SK-N-SH (cell line): ENCODE data around the gene ANKS1B. TPM values are rescaled to one million over a fixed set of nuclear protein-coding genes. Genes with fewer than 3 reads are reported as not detected.

Experiments used
- CTCF ChIA-PET: fragments of 300-600, 350-600 bp; formaldehyde crosslinking; extraction: SDS; loops from one replicate; lab custom pipeline; 2021; lab: Yijun Ruan, JAX
- POLR2A ChIA-PET: fragments of 350-600 bp; sonication (Branson Sonifier 250); formaldehyde crosslinking; extraction: SDS; loops from one replicate; lab custom pipeline; 2020; ENCODE audit warnings: antibody characterized with exemption, inconsistent platforms; lab: Yijun Ruan, JAX
- DNase-seq: peaks from one replicate; pipeline ENCODE4 v3.0.0; 2012
- H2AFZ ChIP-seq: fragments of 200-600 bp; sonication (generic); 2 replicates; pipeline ENCODE4 v1.8.1; 2016; ENCODE audit warnings: antibody characterized with exemption, mild to moderate bottlenecking, low read depth
- H3F3A ChIP-seq: fragments of 200-600 bp; sonication (generic); replicated peaks from 2 replicates; pipeline ENCODE3; 2016; ENCODE audit warnings: antibody characterized with exemption, mild to moderate bottlenecking; ENCODE audit not compliant: insufficient read depth
- H3K27ac ChIP-seq, 2 experiments: fragments of 200-500 bp in 1 of 2; fragments of 200-600 bp in 1 of 2; sonication (Bioruptor generic) in 1 of 2; sonication (generic), shearing (Covaris generic) in 1 of 2; 2 replicates each; pipeline versions ENCODE4 v1.5.1 to v1.6.1; 2014 to 2016; ENCODE audit warnings: low read depth in 2 of 2, inconsistent platforms in 1 of 2, low read length in 1 of 2, mild to moderate bottlenecking in 1 of 2, mixed read lengths in 1 of 2
- H3K27me3 ChIP-seq: fragments of 200-600 bp; sonication (generic), shearing (Covaris generic); 2 replicates; pipeline ENCODE4 v1.6.1; 2016; ENCODE audit warnings: mixed run types; ENCODE audit not compliant: insufficient read depth
- H3K36me3 ChIP-seq, 2 experiments: fragments of 200-500 bp in 1 of 2; fragments of 200-600 bp in 1 of 2; sonication (Bioruptor generic) in 1 of 2; sonication (generic) in 1 of 2; replicated peaks in 1 of 2; 2 replicates each; pipeline versions ENCODE3 to v1.5.1; 2014 to 2016; ENCODE audit warnings: low read length in 1 of 2, mild to moderate bottlenecking in 1 of 2; ENCODE audit not compliant: insufficient read depth in 2 of 2, control insufficient read depth in 1 of 2
- H3K4me1 ChIP-seq, 2 experiments: fragments of 200-500 bp in 1 of 2; fragments of 200-600 bp in 1 of 2; sonication (Bioruptor generic) in 1 of 2; sonication (generic), shearing (Covaris generic) in 1 of 2; 2 replicates each; pipeline versions ENCODE4 v1.5.1 to v1.6.1; 2014 to 2016; ENCODE audit warnings: low read depth in 1 of 2, low read length in 1 of 2, mixed run types in 1 of 2; ENCODE audit not compliant: insufficient read depth in 2 of 2, control insufficient read depth in 1 of 2
- H3K4me2 ChIP-seq: fragments of 200-600 bp; sonication (generic), shearing (Covaris generic); 2 replicates; pipeline ENCODE4 v1.6.1; 2017; ENCODE audit warnings: mixed run types
- H3K4me3 ChIP-seq, 2 experiments: fragments of 200-500 bp in 1 of 2; fragments of 200-600 bp in 1 of 2; sonication (Bioruptor generic) in 1 of 2; sonication (generic), shearing (Covaris generic) in 1 of 2; 2 replicates each; pipeline versions ENCODE4 v1.5.1 to v1.8.1; 2014 to 2016; ENCODE audit warnings: low read depth in 2 of 2, inconsistent platforms in 1 of 2, low read length in 1 of 2, mild to moderate bottlenecking in 1 of 2, mixed read lengths in 1 of 2, moderate library complexity in 1 of 2
- H3K79me2 ChIP-seq: fragments of 200-600 bp; sonication (generic); 2 replicates; pipeline ENCODE4 v1.8.1; 2017; ENCODE audit warnings: mild to moderate bottlenecking; ENCODE audit not compliant: insufficient read depth
- H3K9ac ChIP-seq: fragments of 200-600 bp; sonication (generic); 2 replicates; pipeline ENCODE4 v1.6.1; 2017; ENCODE audit warnings: mixed run types
- H3K9me2 ChIP-seq: fragments of 200-600 bp; sonication (generic); 2 replicates; pipeline ENCODE4 v1.6.1; 2017; ENCODE audit warnings: mixed run types
- H3K9me3 ChIP-seq: fragments of 200-600 bp; sonication (generic); 2 replicates; pipeline ENCODE4 v1.6.1; 2017; ENCODE audit warnings: mixed run types, mild to moderate bottlenecking, moderate library complexity
- H4K20me1 ChIP-seq: fragments of 200-600 bp; sonication (generic); 2 replicates; pipeline ENCODE4 v1.6.1; 2017; ENCODE audit warnings: mild to moderate bottlenecking, mixed run types; ENCODE audit not compliant: insufficient read depth
- CHD2 ChIP-seq: fragments of 150-350 bp; IDR thresholded peaks from 2 replicates; pipeline ENCODE4 v1.6.1; 2018; ENCODE audit warnings: low read length; ENCODE audit not compliant: partially characterized antibody
- FOSL2 ChIP-seq: IDR thresholded peaks from 2 replicates; pipeline ENCODE4 v1.4.0; 2012; ENCODE audit warnings: low read depth, mild to moderate bottlenecking, moderate library complexity, borderline replicate concordance
- FOXM1 ChIP-seq: IDR thresholded peaks from 2 replicates; pipeline ENCODE4 v1.4.0; 2012; ENCODE audit warnings: low read depth, mild to moderate bottlenecking
- GATA2 ChIP-seq: sonication (generic); formaldehyde crosslinking; IDR thresholded peaks from 2 replicates; pipeline ENCODE4 v1.5.0; 2020; ENCODE audit warnings: mild to moderate bottlenecking, missing genetic modification reagents
- MEF2A ChIP-seq: IDR thresholded peaks from 2 replicates; pipeline ENCODE4 v1.4.0; 2012; ENCODE audit warnings: low read depth, borderline replicate concordance
- RAD21 ChIP-seq: IDR thresholded peaks from 2 replicates; pipeline ENCODE4 v1.6.1; 2012; ENCODE audit warnings: mild to moderate bottlenecking, low read length
- RCOR1 ChIP-seq: fragments of 150-350 bp; IDR thresholded peaks from 2 replicates; pipeline ENCODE4 v1.6.1; 2017; ENCODE audit warnings: antibody characterized with exemption, low read length
- SIN3A ChIP-seq: IDR thresholded peaks from 2 replicates; pipeline ENCODE4 v1.6.1; 2012; ENCODE audit warnings: low read depth, mild to moderate bottlenecking, low read length, moderate library complexity, borderline replicate concordance
- SMC3 ChIP-seq: IDR thresholded peaks from 2 replicates; pipeline ENCODE4 v1.6.1; 2012; ENCODE audit warnings: low read depth, low read length, improper control_type of control experiment
- YY1 ChIP-seq: IDR thresholded peaks from 2 replicates; pipeline ENCODE4 v1.4.0; 2012; ENCODE audit warnings: low read depth, mild to moderate bottlenecking
- WGBS: methylation state at CpG from one replicate; pipeline ENCODE4 v1.1.6; 2017; ENCODE audit warnings: low lambda C conversion rate; 5-methylcytosine and 5-hydroxymethylcytosine counted together
- polyA plus RNA-seq, 3 experiments: library from polyadenylated mRNA; depleted of rRNA; stranded (reverse); fragments of >200 nt; gene quantifications; 2 replicates each; pipeline ENCODE4 v1.2.3, GENCODE V29; 2012
- TF ChIP-seq, protein P1 (sequence below): IDR thresholded peaks from 2 replicates; pipeline ENCODE4 v1.4.0; 2012; ENCODE audit warnings: low read depth
- TF ChIP-seq, protein P2 (sequence below): fragments of 150-350 bp; IDR thresholded peaks from 2 replicates; pipeline ENCODE4 v1.6.1; 2017; ENCODE audit warnings: antibody characterized with exemption, low read length, low read depth, borderline replicate concordance
- TF ChIP-seq, protein P3 (sequence below): fragments of 150-350 bp; IDR thresholded peaks from 2 replicates; pipeline ENCODE4 v1.6.1; 2016; ENCODE audit warnings: mild to moderate bottlenecking, low read depth, low read length

ANKS1B gene
- polyA plus RNA-seq, 1 of the 3 experiments (the other 2 are of a cell fraction) = 1.8 TPM

DNA sequence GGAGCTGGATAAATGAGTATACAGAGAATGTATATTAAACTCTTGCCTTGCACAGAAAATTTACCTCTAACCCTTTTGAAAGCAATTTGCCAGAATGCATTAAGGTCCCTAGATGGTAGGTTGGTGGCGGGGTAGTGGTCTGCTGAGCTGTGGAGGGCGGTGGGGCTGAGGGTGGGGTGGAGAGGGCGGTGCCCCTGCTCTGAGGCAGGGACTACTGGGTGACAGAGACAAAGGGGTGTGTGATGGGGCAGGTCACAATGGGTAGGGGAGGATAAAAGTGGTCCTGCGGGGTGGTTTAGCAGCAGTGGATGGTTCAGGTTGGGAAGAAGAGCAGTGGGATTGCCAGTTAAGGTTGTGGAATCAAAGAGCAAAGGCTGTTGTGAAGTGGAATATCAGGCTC lies 337.3 kb downstream of the ANKS1B start, which contains the start of gene GARIN6:
TSS of gene GARIN6 (plus strand) at position 301 of the 400 bp plus-strand sequence. CDS start 422 bp downstream, outside the sequence.
- H3F3A ChIP-seq = no peaks in the 10 kb centered on the region
- no peak for DNase-seq
- H3K79me2 ChIP-seq = no peaks in the 10 kb centered on the region
- H3K4me3 ChIP-seq = no peak within 1 kb of the TSS
- H3K9me2 ChIP-seq = no peaks in the 10 kb centered on the region
- H3K27me3 ChIP-seq = no peaks in the 10 kb centered on the region
- TF ChIP-seq CHD2 (no peak), YY1 (no peak), SIN3A (no peak), GATA2 (CRISPR knock-in tag) (no peak), MEF2A (no peak), FOXM1 (no peak), RAD21 (no peak), FOSL2 (no peak), RCOR1 (no peak)
- TF ChIP-seq, protein P1, sequence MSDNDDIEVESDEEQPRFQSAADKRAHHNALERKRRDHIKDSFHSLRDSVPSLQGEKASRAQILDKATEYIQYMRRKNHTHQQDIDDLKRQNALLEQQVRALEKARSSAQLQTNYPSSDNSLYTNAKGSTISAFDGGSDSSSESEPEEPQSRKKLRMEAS = no peak
- TF ChIP-seq, protein P2, sequence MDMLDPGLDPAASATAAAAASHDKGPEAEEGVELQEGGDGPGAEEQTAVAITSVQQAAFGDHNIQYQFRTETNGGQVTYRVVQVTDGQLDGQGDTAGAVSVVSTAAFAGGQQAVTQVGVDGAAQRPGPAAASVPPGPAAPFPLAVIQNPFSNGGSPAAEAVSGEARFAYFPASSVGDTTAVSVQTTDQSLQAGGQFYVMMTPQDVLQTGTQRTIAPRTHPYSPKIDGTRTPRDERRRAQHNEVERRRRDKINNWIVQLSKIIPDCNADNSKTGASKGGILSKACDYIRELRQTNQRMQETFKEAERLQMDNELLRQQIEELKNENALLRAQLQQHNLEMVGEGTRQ = no peak
- TF ChIP-seq, protein P3, sequence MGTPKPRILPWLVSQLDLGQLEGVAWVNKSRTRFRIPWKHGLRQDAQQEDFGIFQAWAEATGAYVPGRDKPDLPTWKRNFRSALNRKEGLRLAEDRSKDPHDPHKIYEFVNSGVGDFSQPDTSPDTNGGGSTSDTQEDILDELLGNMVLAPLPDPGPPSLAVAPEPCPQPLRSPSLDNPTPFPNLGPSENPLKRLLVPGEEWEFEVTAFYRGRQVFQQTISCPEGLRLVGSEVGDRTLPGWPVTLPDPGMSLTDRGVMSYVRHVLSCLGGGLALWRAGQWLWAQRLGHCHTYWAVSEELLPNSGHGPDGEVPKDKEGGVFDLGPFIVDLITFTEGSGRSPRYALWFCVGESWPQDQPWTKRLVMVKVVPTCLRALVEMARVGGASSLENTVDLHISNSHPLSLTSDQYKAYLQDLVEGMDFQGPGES = no peak
- TF ChIP-seq, all 33 proteins: peak for 0
- no peak within 1 kb of the TSS for H3K27ac ChIP-seq
- H3K36me3 ChIP-seq = no peaks in the 10 kb centered on the region
- H2AFZ ChIP-seq = no peak within 1 kb of the TSS
- H3K4me1 ChIP-seq = no peaks in the 10 kb centered on the region
- ChIA-PET CTCF (no interaction called here), POLR2A (no interaction called here)
- no peak within 1 kb of the TSS for H3K4me2 ChIP-seq
- H3K9me3 ChIP-seq = no peaks in the 10 kb centered on the region
- 59% methylated on average over 4 of the region's 4 CpGs for whole genome bisulfite sequencing
- no peak within 1 kb of the TSS for H3K9ac ChIP-seq
- no peaks in the 10 kb centered on the region for H4K20me1 ChIP-seq

DNA sequence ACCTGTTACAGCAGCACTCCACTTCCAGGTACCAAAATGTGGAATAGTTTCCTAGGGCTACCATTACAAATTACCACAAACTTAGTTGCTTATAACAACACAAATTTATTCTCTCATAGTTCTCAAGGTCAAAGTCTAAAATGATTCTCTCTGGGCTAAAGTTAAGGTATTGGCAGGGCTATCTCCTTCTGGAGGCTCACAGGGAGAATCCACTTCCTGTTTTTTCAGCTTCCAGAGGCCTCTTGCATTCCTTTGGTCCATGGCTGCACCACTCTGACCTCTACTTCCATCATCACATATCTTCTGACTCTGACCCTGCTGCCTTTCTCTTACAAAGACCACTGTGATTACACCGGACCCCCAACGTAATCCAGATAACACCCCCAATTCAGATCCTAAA lies 340.1 kb downstream of the ANKS1B start:
- ChIA-PET POLR2A (no interaction called here), CTCF (no interaction called here)
- H3K4me3 ChIP-seq = no peak overlapping the region
- 83% methylated on average over 2 of the region's 2 CpGs for WGBS
- H3K9me2 ChIP-seq = no peaks in the 10 kb centered on the region
- DNase-seq = no peak
- H3K4me1 ChIP-seq = no peaks in the 10 kb centered on the region
- no peak overlapping the region for H3K9ac ChIP-seq
- H3K27ac ChIP-seq = no peak overlapping the region
- H4K20me1 ChIP-seq = no peaks in the 10 kb centered on the region
- no peak overlapping the region for H3K4me2 ChIP-seq
- no peaks in the 10 kb centered on the region for H3K79me2 ChIP-seq
- H2AFZ ChIP-seq = no peak overlapping the region
- no peaks in the 10 kb centered on the region for H3K9me3 ChIP-seq
- H3F3A ChIP-seq = no peaks in the 10 kb centered on the region
- H3K36me3 ChIP-seq = no peaks in the 10 kb centered on the region
- TF ChIP-seq CHD2 = no peak
- TF ChIP-seq SMC3 = no peak
- H3K27me3 ChIP-seq = no peaks in the 10 kb centered on the region
